DND-41 (cell line): ENCODE results near the gene ARHGEF25.

ENCODE experiments used
- EZH2 ChIP-seq: IDR thresholded peaks from 3 replicates; pipeline ENCODE4 v1.6.1; 2012; ENCODE audit warnings: borderline replicate concordance, low read depth, mild to moderate bottlenecking, moderate library complexity, low read length, inconsistent platforms; ENCODE audit not compliant: severe bottlenecking
- TF ChIP-seq, protein P1 (sequence below): IDR thresholded peaks from 2 replicates; pipeline ENCODE4 v1.5.1; 2012; ENCODE audit warnings: borderline replicate concordance, low read length, moderate library complexity, mild to moderate bottlenecking; ENCODE audit not compliant: poor library complexity, severe bottlenecking; ENCODE audit errors: extremely low read depth

DNA sequence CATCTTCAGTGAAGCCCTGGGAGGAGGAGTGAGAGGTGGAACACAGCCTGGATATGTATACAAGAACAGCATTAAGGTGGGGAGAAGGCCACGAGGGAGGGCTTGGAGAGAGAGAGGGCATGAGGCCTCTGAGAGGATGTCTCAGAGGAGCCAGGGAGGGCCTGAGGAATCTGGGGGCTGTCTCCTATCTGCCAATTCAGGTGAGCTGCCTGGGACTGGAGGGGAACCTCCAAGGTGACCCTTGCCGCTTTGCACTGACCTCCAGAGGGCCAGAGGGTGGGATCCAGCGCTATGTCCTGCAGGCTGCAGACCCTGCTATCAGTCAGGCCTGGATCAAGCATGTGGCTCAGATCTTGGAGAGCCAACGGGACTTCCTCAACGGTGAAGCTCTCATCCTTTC, 4.4 kb downstream of the ARHGEF25 start:
- TF ChIP-seq, protein P1, sequence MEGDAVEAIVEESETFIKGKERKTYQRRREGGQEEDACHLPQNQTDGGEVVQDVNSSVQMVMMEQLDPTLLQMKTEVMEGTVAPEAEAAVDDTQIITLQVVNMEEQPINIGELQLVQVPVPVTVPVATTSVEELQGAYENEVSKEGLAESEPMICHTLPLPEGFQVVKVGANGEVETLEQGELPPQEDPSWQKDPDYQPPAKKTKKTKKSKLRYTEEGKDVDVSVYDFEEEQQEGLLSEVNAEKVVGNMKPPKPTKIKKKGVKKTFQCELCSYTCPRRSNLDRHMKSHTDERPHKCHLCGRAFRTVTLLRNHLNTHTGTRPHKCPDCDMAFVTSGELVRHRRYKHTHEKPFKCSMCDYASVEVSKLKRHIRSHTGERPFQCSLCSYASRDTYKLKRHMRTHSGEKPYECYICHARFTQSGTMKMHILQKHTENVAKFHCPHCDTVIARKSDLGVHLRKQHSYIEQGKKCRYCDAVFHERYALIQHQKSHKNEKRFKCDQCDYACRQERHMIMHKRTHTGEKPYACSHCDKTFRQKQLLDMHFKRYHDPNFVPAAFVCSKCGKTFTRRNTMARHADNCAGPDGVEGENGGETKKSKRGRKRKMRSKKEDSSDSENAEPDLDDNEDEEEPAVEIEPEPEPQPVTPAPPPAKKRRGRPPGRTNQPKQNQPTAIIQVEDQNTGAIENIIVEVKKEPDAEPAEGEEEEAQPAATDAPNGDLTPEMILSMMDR = no peak
- TF ChIP-seq EZH2 = no peak
